GM10266 (cell line): ENCODE measurements around the gene LPCAT3.
A peak's percentile ranks its signal among the peaks of the same experiment; 100 is the strongest.

Experiments used
- DNase-seq: peaks from one replicate; pipeline ENCODE4 v3.0.0; 2012; ENCODE audit errors: extremely low spot score
- CTCF ChIP-seq: IDR thresholded peaks from 2 replicates; pipeline ENCODE4 v1.5.1; 2012; ENCODE audit warnings: mild to moderate bottlenecking, low read depth; ENCODE audit not compliant: control insufficient read depth, insufficient read depth; ENCODE audit errors: missing control alignments

LPCAT3 gene

DNA sequence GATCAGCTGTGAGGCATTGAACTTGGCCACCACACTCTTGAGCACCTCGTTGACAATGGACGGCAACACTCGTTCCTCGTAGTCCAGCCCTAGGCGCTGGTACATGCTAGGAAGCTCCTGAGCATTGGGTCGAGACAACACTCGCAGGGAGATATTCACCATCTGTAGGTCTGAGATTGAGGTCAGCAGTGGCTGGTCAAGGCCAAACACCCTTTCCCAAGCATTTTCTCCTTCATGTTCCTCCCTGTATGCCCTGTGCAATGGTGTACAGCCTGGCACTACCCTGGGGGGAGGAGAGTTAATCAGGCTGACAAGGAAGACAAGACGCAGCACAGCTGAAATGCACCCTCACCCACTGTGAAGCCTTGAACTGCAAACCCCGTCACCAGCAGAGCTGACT, 49.9 kb downstream of the LPCAT3 start:
- no peak for DNase-seq
- TF ChIP-seq CTCF, result no peak

DNA sequence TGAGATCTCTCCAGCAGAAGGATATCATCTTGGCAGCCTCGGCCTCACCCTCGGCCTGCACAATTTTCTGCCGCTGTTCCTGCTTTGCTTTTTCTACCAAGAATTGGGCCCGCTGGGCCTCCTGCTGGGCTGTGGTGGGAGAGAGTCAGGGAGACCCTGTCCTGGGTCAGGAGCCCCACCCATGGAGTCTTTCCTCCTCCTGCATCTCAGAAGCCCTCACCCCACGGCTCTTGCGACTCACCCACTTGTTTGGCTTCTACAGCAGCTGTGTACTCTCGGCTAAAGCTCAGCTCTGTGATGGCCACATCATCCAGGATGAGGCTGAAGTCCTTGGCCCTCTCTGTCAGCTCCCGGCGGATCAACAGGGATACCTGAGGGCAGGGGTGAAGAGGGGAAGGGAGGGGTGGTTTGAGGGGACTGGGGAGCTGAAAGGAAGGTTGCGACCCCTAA, 50.6 kb downstream of the LPCAT3 start:
- TF ChIP-seq CTCF, result no peak
- DNase-seq, result no peak

DNA sequence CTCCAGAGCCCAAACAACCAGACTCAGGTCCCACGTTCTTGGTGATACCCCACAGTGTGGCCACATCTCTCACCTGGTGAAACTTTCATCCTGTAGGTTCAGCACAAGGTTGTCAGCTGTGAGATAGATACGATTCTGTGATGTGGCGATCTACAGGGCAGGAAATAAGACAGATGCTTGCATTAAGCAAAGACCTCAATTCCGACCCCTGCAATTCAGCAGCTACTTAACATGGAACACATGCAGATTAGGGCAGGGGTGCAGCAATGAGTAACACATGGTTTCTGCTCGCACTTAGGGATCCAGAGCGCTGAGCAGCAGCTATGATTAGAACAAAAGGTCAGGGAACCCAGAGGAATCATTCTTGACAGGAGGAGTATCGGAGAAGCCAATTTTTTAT, 51.9 kb downstream of the LPCAT3 start:
- TF ChIP-seq CTCF, result no peak
- no peak for DNase-seq

DNA sequence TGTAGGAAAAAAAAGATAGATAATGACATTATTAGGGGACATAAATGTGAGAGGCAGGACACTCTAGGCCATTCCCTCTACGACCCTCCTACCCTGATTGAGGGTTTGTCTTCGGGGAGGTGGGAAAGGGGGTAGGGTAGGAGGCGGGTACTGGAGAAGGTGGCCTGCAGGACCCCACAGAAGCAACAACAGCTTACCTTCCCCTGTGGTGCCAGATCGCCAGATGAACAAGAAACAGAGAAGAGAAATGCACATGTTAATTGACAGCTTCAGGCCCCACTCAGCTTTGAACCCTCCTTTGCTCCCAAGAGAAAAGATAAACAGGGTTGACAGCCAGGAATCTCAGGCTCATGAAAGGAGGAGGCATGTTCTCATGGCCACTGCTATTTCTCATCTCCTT, 52.6 kb downstream of the LPCAT3 start:
- no peak for DNase-seq
- TF ChIP-seq CTCF, result no peak

- TF ChIP-seq CTCF, result peak; percentile 97
- DNase-seq, result peak; percentile 83
Observed at GRCh38 chr12:6965026-6965661, 53.1 kb downstream of the LPCAT3 start.

GRCh38 chr12:6964605-6965025, 53.7 kb downstream of the LPCAT3 start:
- DNase-seq, result no peak
- no peak for TF ChIP-seq CTCF

- DNase-seq, result no peak
- no peak for TF ChIP-seq CTCF
Observed at GRCh38 chr12:6963791-6964413, 54.4 kb downstream of the LPCAT3 start.
